NCI-H2171 treated with DMSO at 0.1 percent for 48 hours (cell line): ENCODE data around the gene CEP41.
"Not testable (repeated sequence)": the region's sequence is repeated elsewhere in the genome, so short reads cannot be mapped to it uniquely, and the experiment has no call there.

ENCODE experiments used
- DNase-seq: peaks from one replicate; lab custom pipeline; 2025; lab: John Stamatoyannopoulos, UW

CEP41 gene

DNA sequence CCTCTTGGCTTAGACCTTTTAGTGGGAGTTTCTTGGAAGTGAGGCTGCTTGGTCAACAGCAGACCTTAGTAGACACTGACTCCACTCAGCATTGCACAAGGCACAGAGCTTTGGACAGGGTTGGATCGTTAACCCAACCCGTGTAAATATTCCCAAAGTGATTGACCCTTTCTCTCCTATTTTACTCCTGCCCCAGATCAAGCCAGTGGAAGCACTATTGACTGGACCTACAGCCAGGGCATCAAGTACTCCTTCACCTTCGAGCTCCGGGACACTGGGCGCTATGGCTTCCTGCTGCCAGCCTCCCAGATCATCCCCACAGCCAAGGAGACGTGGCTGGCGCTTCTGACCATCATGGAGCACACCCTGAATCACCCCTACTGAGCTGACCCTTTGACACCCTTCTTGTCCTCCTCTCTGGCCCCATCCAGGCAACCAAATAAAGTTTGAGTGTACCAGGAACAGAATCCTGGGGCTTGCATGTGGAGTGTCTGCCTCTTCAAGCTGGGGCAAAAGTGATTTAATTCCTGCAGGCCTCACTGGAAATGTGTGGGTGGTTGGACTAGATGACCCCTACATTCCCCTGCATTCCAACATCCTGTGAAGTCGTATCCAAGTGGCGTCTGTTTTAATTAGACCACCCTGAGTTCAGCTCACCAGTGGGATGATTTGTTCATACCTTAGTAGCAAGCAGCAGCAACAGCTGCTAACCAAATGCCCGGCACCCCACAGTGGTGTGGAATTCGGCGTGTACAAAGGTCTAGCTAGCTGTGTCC lies 53.0 kb downstream of the CEP41 start:
- DNase-seq, result no peak

DNA sequence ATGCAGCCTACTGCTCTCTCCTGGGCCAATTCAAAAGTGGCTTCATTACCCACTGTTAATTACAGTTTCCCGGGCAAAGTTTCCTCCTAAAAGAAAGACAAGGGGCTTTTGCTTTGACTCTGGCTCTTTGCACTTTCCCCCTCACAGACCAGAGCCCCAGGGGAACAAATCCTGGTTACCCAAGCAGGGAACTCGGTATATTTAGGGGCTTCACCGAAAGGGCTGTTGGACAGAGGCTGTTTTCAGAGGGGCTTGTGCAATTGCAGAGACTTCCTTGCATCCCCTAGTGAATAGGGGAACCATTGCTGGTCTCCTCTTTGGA lies 53.5 kb downstream of the CEP41 start:
- DNase-seq, result no peak

DNA sequence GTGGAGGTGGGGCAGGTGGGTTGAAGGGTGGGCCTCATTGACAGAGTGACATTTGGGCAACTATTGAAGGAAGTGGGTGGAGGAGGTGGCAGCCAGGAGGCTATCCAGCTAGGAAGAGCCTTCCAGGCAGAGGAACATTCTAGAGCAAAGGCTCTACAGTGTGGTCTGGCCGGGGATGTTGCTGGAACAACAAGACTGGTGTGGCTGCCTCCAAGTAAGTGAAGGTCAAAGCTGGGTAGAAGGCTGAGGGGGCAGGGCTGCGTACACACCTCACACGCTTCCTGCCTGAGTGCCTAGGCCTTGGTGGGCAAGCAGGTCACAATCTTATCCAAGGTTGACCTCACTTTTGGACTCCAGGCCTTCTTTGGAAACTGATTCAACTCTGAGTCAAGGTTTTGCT lies 53.9 kb downstream of the CEP41 start:
- no peak for DNase-seq

DNA sequence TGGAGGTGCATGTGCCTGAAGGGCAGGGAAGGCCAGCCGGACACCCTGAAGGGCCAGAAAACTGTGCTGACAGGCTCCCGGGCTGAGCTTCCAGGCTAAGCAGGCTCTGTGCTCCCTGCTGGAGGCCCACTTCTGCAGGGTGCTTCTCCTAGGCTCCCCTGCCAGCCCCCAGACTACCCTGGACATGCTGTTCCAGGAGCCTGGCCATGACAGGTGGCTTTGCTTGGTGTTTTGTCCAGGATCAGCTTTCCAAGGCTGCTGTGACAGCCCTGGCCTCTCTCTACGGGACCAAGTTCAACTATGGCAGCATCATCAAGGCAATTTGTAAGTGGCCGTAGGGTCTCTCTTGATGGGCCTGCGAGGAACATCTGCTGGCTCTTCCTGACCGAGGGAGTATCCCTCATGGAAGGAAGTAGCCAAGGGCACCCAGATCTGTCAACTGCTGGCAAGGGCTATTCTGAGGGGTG lies 55.2 kb downstream of the CEP41 start:
- DNase-seq, result no peak

DNA sequence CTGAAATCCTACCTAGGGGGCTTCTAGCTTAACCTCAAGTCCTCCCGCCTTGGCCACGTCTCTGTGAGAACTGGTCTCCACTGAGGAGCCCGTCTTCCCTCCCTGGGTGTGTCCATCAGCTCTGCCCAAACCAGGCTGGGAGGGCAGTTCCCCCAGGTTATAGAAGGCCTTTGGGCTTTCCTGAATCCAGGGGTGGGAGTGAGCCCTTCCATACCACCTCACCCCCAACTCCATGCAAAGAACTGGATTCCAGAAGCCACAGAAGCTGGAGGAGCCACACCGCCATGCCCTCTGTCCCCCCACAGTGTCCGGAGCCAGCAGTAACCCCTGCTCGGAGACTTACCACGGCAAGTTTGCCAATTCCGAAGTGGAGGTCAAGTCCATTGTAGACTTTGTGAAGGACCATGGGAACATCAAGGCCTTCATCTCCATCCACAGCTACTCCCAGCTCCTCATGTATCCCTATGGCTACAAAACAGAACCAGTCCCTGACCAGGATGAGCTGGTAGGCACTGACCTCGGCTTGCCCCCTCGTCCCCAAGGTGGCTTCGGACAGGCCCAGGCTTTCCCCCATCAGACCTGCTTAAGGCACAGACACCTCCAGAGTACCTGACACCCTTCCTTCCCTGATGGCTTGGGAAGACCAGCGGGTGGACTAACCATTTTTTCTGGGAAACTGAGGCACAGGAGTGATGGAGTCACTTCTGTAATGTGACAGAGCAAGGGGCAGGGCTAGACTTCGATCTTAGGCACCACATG lies 55.8 kb downstream of the CEP41 start:
- DNase-seq, result no peak

DNA sequence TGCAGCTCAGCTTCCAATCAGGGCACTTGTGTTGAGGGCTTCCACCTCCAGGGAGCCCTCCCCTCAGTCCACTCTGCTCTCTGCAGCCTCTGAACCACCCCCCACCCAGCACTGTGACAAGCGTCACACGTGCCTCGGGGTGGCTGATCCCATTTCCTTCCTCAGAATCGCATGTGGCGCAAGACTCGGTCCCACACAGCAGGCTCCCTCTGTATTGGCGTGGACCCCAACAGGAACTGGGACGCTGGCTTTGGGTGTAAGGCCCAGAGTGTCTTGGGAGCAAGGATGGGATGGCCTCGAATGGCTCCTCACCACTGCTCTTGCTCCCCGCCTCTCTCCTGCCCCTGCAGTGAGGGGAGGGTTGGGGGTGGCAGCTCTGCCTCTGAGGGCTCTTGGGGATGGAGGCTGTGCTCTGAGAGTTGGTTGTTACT lies 56.4 kb downstream of the CEP41 start:
- no peak for DNase-seq

DNA sequence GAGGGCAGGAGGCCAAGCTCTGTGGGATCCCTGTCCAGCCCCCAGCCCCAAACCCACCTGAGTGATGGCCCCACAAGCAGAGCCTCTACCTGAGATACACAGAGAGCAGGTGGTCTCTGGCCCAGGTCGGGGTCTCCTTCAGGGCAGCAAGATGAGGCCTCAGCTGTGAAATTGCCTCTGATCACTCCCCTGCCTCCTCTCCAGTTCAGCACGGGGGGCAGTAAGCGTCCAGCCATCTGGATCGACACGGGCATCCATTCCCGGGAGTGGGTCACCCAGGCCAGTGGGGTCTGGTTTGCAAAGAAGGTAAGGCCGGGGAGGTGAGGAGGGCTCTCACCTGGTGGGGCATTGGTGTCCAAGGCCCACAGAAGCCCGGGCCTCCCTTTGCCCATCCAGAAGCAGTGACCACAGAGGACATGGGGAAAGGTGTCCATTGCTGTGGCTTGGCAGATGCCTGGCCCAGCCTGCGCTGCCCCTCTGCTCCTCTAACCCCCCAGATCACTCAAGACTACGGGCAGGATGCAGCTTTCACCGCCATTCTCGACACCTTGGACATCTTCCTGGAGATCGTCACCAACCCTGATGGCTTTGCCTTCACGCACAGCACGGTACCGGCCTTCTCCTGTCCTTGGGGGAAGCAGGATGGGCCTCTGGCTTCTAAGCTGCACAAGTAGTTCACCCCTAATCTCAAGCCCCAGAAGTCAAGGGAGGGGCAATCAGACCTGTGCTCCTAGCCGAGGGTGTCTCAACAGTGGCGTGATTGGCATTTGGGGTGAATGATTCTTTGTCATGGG lies 57.4 kb downstream of the CEP41 start:
- no peak for DNase-seq

DNA sequence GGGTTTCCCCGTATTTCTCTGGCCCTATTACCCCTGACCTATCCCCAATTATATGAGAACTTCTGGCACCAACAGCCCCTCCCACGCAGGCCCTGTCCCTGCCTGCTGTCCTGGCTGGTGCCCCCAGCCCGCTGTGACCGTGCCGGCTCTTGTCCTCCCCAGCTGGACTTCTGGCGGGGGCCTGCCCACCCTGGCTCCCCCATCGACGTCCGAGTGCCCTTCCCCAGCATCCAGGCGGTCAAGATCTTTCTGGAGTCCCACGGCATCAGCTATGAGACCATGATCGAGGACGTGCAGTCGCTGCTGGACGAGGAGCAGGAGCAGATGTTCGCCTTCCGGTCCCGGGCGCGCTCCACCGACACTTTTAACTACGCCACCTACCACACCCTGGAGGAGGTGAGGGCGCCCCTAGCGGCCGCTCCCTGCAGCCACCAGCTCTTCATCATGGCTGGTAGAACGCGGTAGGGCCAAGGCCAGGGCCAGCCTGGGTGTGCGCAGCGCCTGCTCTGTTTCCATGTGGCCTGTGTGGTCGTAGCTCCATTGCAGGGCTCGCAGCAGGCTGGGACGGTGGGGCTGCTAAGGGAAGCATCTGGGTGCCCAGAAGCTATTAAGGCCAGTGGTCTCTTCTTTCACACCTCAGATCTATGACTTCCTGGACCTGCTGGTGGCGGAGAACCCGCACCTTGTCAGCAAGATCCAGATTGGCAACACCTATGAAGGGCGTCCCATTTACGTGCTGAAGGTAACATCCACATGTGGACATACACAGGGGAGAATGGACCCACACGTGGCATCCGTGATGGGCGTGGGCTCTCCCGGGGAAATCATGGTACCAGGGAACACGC lies 59.1 kb downstream of the CEP41 start:
- DNase-seq, result no peak

DNA sequence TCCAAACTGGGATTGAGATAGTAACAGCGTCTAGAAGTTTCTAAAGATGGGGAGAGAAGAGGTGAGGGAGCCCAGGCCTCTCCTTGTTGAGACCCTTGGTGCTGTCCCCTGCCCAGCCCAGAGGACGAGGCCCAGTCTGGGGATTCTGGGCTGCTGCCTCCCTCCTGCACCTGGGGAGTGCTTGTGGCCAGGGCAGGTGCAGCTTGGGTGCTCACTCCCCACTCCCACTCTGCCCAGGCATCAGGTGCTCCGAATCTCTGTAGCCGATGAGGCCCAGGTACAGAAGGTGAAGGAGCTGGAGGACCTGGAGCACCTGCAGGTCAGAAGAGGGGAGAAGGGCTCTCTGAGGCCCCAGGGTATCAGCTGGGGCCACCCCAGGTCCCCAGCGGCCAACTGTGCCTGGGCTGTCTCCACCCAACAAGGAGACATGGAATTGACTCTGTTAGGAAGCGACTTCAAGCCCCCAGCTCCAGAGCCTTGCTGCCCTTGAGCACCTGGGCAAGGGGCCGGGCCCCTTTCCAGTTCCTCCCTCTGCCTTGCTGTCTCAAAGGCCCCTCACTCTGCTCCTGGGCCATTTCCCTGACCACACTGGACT lies 59.9 kb downstream of the CEP41 start:
- no peak for DNase-seq

DNA sequence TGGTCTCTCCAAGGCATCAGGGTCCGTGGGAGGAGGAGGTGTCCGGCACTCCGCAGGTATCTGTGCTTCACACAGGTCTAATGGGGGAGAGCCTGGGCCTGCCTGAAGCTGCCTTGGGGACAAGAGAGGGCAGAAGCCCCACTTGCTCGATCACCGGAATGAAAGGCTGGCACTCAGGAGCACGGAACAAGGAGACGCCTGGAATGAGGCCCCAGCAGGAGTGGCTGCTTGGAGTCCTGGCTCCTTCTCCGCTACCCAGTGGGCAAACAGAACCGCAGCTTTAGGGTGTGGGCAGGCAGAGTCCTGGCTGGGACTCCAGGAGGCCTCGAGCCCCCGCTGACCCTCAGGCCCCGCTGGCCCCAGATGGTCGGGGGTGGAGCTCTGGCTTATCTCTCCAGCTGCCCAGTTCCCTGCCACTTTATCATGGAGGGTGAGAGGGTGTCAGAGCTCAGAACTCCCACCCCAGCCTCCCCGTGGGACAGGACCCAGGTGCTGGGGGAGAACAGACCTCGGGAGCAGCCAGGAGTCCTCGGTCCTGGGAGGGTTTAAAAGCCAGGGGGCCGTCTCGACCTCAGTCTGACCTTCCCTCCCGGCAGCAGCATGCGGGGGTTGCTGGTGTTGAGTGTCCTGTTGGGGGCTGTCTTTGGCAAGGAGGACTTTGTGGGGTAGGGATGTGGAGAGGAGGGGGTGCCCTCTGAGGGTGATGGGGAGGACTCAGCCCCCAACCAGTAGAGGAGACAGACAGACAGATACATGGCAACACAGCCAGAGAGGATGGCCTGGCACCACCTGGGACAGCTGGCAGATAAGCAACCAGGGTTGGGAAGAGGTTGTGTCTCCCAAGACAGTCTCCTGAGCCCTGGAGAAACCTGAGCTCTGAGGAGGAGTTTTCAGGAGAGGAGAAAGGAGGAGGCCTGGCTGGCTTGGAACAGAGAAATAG lies 60.6 kb downstream of the CEP41 start, which contains the start of gene CPA1:
Gene CPA1 (plus strand): TSS at position 574 of the 940 bp plus-strand sequence. CDS start 27 bp downstream, at position 601.
- DNase-seq, result peak; percentile 23

DNA sequence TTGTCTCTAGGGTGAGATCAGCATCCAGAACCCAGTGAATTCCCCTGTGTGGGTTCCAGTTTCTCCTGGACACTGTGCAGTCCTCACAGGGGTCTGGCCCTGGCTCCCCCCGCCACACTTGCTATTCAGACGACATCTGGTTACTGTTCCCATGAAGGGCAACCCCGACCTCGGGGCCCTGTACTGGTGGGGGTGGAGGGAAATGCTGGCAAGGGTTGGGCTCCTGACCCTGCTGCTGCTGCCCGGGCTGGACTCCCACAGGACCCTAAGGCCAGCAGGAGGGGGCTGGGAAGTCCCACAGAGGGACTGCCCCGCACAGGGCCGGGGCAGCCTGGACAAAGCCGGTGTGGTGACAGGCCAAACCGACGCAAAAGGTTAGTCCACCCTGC lies 61.3 kb downstream of the CEP41 start:
- no peak for DNase-seq

DNA sequence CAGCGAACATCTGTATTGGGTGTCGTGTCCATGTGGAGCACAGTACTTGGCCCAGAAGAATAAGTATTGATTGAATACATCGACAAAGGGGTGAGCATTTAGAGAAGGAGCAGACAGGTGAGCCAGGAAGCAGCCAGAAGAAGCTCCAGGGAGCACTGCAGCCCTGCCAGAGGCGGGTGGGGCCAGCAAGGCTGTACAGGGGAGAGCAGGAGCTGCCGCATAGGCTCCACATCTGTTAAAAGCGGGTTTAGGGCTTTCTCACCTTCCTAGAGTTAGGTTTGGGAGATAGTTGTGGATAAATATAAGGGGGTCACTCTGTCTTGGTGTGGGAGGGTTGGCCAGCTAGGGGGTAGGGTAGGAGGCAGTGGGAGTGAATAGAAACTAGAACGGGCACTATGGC lies 61.8 kb downstream of the CEP41 start:
- DNase-seq, result no peak

DNA sequence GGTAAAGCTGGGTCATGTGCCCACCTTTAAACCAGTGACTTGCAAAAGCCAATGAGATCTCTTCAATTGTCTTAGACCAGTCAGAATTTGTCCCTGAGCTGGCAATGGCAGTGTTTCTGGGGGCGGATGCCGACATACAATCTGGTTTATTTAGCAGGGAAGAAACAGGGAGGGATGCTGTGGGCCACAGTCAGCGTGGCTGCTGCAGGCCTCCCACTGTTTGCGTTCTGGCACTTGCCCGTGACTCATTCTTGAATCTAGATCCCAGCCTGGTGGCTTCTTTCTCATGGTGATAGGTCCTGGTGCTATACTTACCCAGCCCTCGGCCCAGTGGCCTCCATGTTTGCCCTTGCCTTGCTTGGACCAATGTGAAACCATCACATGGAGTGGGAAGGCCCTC lies 63.6 kb downstream of the CEP41 start:
- no peak for DNase-seq

DNA sequence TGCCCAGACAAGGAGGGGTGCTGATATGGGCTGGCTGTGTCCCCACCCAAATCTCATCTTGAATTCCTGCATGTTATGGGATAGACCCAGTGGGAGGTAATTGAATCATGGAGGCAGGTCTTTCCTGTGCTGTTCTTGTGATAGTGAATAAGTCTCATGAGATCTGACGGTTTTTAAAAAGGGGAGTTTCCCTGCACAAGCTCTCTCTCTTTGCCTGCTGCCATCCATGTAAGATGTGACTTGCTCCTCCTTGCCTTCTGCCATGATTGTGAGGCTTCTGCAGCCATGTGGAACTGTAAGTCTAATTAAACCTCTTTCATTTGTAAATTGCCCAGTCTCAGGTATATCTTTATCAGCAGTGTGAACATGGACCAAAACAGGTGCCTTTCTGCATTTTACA lies 64.4 kb downstream of the CEP41 start:
- not testable (repeated sequence) for DNase-seq

DNA sequence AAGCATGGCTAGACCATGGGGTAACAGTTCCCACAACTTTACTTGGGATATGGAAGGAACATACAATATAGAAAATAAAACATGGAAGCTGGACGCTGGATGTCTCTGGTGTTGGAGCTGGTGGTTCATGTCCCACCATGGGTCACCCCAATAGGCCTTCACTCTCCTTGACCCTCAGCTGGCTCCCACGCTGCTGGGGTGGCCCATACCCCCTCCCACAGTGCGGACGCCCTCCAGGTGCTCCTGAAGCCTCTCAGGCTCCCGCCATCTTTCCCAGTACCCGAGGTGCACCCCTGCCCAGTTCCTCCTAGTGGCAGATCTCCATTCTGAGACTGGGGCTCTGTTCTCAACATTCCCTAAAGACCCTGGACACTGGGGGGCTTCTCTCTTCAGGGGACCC lies 66.3 kb downstream of the CEP41 start:
- no peak for DNase-seq

DNA sequence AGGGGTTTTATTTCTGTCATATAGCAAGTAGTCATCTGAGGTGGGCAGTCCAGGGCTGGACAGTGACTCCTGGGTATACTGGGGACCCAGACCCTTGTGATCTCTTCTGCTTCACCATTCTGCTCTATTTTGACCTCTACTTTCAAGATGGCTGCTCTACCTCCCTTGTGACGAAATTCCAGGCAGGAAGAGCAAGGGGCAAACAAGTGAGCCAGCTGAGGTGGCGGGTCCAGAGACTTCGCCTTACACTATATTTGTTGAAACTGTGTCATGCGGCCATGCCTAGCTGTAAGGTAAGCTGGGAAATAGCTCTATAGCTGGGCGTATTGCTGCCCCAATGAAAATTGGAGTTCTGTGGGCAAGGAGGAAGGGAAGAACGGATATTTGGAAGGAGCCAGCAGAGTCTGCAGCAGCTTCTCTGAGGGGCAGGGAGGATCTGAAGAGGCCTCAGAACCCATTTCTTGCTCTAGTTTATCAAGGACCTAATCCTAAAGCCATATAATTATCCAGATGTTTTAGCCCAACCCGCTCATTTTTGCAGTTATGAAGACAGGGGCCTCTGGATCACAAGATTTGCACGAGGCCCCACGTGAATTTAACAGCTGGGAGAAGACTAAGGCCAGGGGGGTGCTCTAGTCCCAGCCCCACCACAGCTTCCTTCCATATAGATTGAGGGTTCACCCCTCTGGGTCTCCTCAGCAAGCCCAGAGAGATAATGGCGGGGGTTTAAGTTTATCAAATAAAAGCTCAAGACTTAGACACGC lies 68.2 kb downstream of the CEP41 start:
- DNase-seq, result no peak

DNA sequence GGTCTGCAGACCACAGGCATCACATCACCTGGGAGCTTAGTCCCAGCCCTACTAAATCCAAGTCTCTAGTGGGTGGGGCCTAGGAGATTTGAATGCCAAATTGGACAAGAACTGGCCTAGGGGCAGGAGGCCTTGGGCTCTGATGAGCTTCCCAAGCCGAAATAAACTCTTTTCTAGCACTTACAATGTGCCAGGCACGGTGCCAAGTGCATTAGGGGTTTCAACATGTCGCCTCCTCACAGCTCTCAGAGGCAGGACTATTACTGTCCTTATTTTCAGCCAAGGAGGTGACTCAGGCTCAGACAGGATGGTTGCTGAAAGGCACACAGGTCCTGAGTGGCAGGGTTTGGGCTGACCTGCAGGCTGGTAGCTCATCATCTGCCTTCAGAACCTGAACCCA lies 69.8 kb downstream of the CEP41 start:
- DNase-seq, result no peak

DNA sequence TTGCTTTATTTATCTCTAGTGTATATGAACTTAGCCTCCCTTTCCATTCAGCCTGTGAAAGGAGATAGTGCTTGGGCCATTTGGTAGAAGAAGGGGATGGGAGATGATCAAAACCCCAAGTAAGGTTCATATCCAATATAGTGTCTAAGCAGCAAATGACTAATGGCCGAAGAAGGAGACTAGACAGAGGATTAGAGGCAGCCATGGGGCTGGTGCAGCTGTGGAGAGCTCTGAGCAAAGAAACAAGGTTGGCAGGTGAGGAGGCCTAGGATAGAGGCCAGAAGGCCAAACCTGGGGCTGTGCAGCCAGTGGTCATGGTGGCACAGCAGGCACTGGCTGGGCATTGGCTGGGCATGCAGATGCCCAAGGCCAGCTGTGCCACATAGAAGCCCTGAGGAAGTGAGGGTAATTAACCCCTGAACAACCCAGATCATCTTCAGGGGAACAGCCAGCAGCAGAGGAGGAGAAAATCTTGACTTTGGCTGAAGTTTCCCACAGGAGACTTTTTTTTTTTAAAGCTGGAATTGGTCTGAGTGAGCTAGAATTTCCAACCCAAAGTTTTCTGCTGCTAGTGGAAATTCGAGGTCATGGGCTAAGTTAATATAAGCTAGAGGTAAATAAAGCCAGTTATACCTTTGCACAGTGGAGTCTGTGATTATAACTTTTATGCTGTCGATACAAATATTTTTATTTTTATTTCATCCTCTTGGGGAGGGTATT lies 70.8 kb downstream of the CEP41 start:
- DNase-seq, result no peak
